Measurements from ENCODE around the gene CACNG4. TPM values are rescaled to one million over a fixed set of nuclear protein-coding genes. Genes with fewer than 3 reads are reported as not detected.

CACNG4 gene
- total RNA-seq, 1 donor from 2014 or later: 0.34 TPM

GRCh38 chr17:67079491-67079890 is 115.0 kb downstream of the CACNG4 start:
- no peaks in the 10 kb centered on the region for H4K20me1 ChIP-seq (ENCODE audit: low read depth)
- no peak overlapping the region for H3K27ac Mint-ChIP-seq
- no peak overlapping the region for H3K27ac ChIP-seq
- no peaks in the 10 kb centered on the region for H3K27me3 Mint-ChIP-seq (ENCODE audit: insufficient read depth, low read depth)
- no peak overlapping the region for H3K9ac ChIP-seq
- no peaks in the 10 kb centered on the region for H3K4me1 Mint-ChIP-seq
- H3K79me2 ChIP-seq (ENCODE audit: low read depth): no peaks in the 10 kb centered on the region
- no peaks in the 10 kb centered on the region for H3F3A ChIP-seq (ENCODE audit: low read depth)
- H3K9me3 Mint-ChIP-seq: no peaks in the 10 kb centered on the region
- H3K9me3 ChIP-seq (ENCODE audit: low read depth): no peaks in the 10 kb centered on the region
- H3K4me2 ChIP-seq: no peak overlapping the region
- H3K27me3 ChIP-seq: no peaks in the 10 kb centered on the region
- no peaks in the 10 kb centered on the region for H3K36me3 ChIP-seq
- H3K4me1 ChIP-seq: no peaks in the 10 kb centered on the region
- TF ChIP-seq CTCF (IDR thresholded peaks at IDR 0.05) (no peak), EZH2phosphoT487 (IDR thresholded peaks at IDR 0.05) (no peak), EZH2 (IDR thresholded peaks at IDR 0.05) (no peak)
- no peak overlapping the region for H3K4me3 ChIP-seq
- no peak overlapping the region for H2AFZ ChIP-seq (replicated peaks)
- no peak overlapping the region for H3K4me3 Mint-ChIP-seq
- H3K36me3 Mint-ChIP-seq: peaks cover 5% of the 10 kb centered on the region
- no peak for DNase-seq (ENCODE audit: low spot score)

DNA sequence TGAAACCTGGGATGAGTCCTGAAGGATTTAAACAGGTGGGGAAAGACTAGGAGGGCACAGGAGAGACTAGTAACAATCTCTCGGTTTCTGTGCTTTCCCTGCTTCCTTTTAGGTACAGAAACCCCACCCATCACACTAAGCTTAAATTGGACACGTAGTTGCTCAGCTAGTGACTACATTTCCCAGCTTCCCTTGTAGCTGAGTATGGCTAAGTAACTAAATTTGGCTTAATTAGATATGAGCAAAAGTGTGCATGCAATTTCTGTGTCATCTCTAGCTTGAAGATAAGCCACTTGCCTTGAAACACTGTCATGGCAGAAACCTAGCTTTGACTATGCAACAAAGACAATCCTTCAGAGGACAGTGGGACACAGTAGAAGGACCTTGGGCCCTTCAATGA is 116.3 kb downstream of the CACNG4 start:
- Histone ChIP-seq H3K9ac (no peak overlapping the region), H2AFZ (replicated peaks) (no peak overlapping the region), H3K27ac (no peak overlapping the region), H3K79me2 (ENCODE audit: low read depth) (no peaks in the 10 kb centered on the region), H3K36me3 (no peaks in the 10 kb centered on the region), H3K4me1 (no peaks in the 10 kb centered on the region), H3F3A (ENCODE audit: low read depth) (no peaks in the 10 kb centered on the region), H4K20me1 (ENCODE audit: low read depth) (no peaks in the 10 kb centered on the region), H3K9me3 (ENCODE audit: low read depth) (no peaks in the 10 kb centered on the region), H3K4me3 (no peak overlapping the region), H3K27me3 (no peaks in the 10 kb centered on the region), H3K4me2 (no peak overlapping the region)
- TF ChIP-seq CTCF (IDR thresholded peaks at IDR 0.05) (no peak), EZH2 (IDR thresholded peaks at IDR 0.05) (no peak), EZH2phosphoT487 (IDR thresholded peaks at IDR 0.05) (no peak)
- no peaks in the 10 kb centered on the region for H3K27me3 Mint-ChIP-seq (ENCODE audit: insufficient read depth, low read depth)
- H3K9me3 Mint-ChIP-seq: no peaks in the 10 kb centered on the region
- DNase-seq (ENCODE audit: low spot score): no peak
- H3K27ac Mint-ChIP-seq: no peak overlapping the region
- H3K36me3 Mint-ChIP-seq: peaks cover 6% of the 10 kb centered on the region
- H3K4me3 Mint-ChIP-seq: no peak overlapping the region
- peaks cover 2% of the 10 kb centered on the region for H3K4me1 Mint-ChIP-seq

GRCh38 chr17:67082107-67082506 is 117.6 kb downstream of the CACNG4 start:
- H3K36me3 ChIP-seq: no peaks in the 10 kb centered on the region

More at GRCh38 chr17:67082107-67082506, 117.6 kb downstream of the CACNG4 start:
- Mint-ChIP-seq H3K4me1 (peaks cover 2% of the 10 kb centered on the region), H3K9me3 (no peaks in the 10 kb centered on the region), H3K36me3 (peaks cover 14% of the 10 kb centered on the region), H3K4me3 (no peak overlapping the region), H3K27ac (no peak overlapping the region), H3K27me3 (ENCODE audit: insufficient read depth, low read depth) (no peaks in the 10 kb centered on the region)
- H3K9ac ChIP-seq: no peak overlapping the region
- no peaks in the 10 kb centered on the region for H3F3A ChIP-seq (ENCODE audit: low read depth)
- H3K79me2 ChIP-seq (ENCODE audit: low read depth): no peaks in the 10 kb centered on the region
- no peak overlapping the region for H2AFZ ChIP-seq (replicated peaks)
- H3K4me3 ChIP-seq: no peak overlapping the region
- no peak overlapping the region for H3K4me2 ChIP-seq
- no peak for TF ChIP-seq EZH2 (IDR thresholded peaks at IDR 0.05)
- TF ChIP-seq CTCF (IDR thresholded peaks at IDR 0.05): peak; percentile 12
- no peaks in the 10 kb centered on the region for H3K4me1 ChIP-seq
- no peak overlapping the region for H3K27ac ChIP-seq
- no peak for DNase-seq (ENCODE audit: low spot score)
- H3K9me3 ChIP-seq (ENCODE audit: low read depth): no peaks in the 10 kb centered on the region
- H3K27me3 ChIP-seq: no peaks in the 10 kb centered on the region
- no peaks in the 10 kb centered on the region for H4K20me1 ChIP-seq (ENCODE audit: low read depth)

Other genes with a start within 250 kb of the CACNG4 start
- not detected in 2 replicates for gene CACNG5, start 129.6 kb upstream of the CACNG4 start, total RNA-seq (ENCODE audit: low replicate concordance)
- gene CACNG1, start 79.8 kb downstream of the CACNG4 start, total RNA-seq (ENCODE audit: low replicate concordance): not detected in 2 replicates